ENCODE data around the gene SPCS3.

- TF ChIP-seq CTCF (IDR thresholded peaks at IDR 0.05; ENCODE audit: insufficient read depth, low read depth, low read length) = peak; percentile 66
- TF ChIP-seq EZH2 (IDR thresholded peaks at IDR 0.05; ENCODE audit: insufficient read depth, low read length) = no peak
Measured at GRCh38 chr4:176340871-176341685, 21.3 kb downstream of the SPCS3 start.
